ENCODE measurements around the gene HINT1. TPM values are rescaled to one million over a fixed set of nuclear protein-coding genes. Genes with fewer than 3 reads are reported as not detected.
A peak's percentile ranks its signal among the peaks of the same experiment; 100 is the strongest.

HINT1 gene
- total RNA-seq, 2 donors from 2014 or later: 116 to 164 TPM

DNA sequence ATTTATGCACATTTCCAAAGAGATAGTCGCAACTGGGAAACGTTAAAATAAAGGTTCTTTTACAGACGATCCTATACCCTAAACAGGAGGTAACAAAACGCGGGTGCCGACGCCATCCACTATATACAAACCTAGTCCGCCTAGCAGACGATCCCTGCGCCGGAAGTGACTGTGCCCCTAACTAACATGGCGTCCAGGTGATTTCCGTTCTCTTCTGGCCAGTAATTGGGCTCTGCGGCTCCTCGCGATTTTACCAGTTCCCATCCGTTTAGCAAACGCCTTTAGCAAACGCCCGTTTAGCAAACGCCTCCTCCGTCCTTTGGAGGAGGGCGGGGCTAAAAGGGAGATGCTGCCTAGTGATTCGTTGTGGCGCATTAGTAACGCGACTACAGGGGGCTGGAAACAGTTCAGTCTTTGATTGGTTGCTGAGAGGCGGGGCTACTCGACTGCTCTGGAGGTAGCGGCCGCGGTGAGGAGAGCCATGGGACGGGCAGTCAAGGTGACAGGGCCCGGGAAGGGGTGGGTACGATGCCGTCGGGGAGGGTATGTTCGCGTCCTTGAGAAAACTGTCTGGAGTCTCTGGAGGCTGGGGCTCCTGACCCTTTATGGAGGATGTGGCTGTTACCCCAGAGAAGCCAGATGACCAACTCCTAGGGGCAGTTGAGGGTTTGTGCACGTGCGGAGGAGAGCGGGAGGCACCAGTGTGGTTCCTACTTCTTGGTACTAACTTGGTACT, 5.7 kb upstream of the HINT1 start, which contains the start of gene LYRM7:
TSS of gene LYRM7 (plus strand) at position 405 of the 736 bp plus-strand sequence. CDS start at position 482, 77 bp downstream.
- Histone ChIP-seq H3K36me3 (no peaks in the 10 kb centered on the region), H3K4me3 (peak within 1 kb of the TSS; percentile 61 to 68), H3K27ac (peak within 1 kb of the TSS; percentile 80 to 83), H3K9me3 (no peaks in the 10 kb centered on the region), H3K27me3 (no peaks in the 10 kb centered on the region), H3K4me1 (peaks cover 0 to 20% of the 10 kb centered on the region in 2 donors)
- TF ChIP-seq, protein P1, sequence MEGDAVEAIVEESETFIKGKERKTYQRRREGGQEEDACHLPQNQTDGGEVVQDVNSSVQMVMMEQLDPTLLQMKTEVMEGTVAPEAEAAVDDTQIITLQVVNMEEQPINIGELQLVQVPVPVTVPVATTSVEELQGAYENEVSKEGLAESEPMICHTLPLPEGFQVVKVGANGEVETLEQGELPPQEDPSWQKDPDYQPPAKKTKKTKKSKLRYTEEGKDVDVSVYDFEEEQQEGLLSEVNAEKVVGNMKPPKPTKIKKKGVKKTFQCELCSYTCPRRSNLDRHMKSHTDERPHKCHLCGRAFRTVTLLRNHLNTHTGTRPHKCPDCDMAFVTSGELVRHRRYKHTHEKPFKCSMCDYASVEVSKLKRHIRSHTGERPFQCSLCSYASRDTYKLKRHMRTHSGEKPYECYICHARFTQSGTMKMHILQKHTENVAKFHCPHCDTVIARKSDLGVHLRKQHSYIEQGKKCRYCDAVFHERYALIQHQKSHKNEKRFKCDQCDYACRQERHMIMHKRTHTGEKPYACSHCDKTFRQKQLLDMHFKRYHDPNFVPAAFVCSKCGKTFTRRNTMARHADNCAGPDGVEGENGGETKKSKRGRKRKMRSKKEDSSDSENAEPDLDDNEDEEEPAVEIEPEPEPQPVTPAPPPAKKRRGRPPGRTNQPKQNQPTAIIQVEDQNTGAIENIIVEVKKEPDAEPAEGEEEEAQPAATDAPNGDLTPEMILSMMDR (IDR thresholded peaks at IDR 0.05): no peak
- peak; percentile 97 for DNase-seq (ENCODE audit: low spot score)

DNA sequence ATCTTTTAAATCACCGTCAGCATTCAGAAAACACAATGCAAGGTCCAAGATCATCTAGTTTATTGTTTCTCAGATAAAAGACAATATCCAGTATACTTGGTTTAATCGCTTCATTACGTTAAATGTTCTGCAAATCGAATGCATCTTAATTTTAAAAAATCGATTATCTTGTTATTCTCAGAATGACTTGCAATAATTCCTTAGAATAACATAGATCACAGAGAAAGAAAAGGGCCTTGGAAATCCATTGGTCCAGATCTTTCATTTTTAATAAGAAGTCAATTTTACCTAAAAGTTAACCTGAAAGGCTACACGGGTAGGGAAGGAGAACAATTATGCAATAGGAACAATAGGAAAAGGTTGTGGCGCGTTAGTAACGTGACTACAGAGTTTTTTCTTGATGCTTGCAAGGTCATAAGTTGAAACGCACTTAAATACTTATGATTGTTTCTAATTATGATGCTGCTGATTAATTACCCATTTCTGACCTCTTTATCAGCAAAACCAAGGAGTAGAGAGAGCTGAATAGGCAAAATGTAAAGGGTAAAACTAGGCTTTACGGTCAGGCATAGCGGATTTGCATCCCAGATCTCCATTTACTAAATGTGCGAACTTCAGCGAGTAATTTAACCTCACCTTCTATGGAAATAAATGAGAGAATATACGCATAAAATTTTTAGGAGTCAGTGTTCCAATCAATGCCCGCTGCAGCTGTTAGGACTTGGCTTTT, 4.9 kb upstream of the HINT1 start:
- peaks cover 0 to 25% of the 10 kb centered on the region in 2 donors for H3K4me1 ChIP-seq
- no peaks in the 10 kb centered on the region for H3K27me3 ChIP-seq
- peak overlapping the region; percentile 61 to 68 for H3K4me3 ChIP-seq
- no peaks in the 10 kb centered on the region for H3K9me3 ChIP-seq
- TF ChIP-seq, protein P1 (IDR thresholded peaks at IDR 0.05): no peak
- no peaks in the 10 kb centered on the region for H3K36me3 ChIP-seq
- peak overlapping the region; percentile 80 to 83 for H3K27ac ChIP-seq
- DNase-seq (ENCODE audit: low spot score): no peak

GRCh38 chr5:131167615-131168014, 2.6 kb upstream of the HINT1 start:
- Histone ChIP-seq H3K9me3 (no peaks in the 10 kb centered on the region), H3K27ac (no peak overlapping the region), H3K27me3 (no peaks in the 10 kb centered on the region), H3K4me1 (peaks cover 0 to 38% of the 10 kb centered on the region in 2 donors), H3K36me3 (peaks cover 2% of the 10 kb centered on the region), H3K4me3 (no peak overlapping the region)
- DNase-seq (ENCODE audit: low spot score): no peak
- TF ChIP-seq, protein P1 (IDR thresholded peaks at IDR 0.05): no peak

DNA sequence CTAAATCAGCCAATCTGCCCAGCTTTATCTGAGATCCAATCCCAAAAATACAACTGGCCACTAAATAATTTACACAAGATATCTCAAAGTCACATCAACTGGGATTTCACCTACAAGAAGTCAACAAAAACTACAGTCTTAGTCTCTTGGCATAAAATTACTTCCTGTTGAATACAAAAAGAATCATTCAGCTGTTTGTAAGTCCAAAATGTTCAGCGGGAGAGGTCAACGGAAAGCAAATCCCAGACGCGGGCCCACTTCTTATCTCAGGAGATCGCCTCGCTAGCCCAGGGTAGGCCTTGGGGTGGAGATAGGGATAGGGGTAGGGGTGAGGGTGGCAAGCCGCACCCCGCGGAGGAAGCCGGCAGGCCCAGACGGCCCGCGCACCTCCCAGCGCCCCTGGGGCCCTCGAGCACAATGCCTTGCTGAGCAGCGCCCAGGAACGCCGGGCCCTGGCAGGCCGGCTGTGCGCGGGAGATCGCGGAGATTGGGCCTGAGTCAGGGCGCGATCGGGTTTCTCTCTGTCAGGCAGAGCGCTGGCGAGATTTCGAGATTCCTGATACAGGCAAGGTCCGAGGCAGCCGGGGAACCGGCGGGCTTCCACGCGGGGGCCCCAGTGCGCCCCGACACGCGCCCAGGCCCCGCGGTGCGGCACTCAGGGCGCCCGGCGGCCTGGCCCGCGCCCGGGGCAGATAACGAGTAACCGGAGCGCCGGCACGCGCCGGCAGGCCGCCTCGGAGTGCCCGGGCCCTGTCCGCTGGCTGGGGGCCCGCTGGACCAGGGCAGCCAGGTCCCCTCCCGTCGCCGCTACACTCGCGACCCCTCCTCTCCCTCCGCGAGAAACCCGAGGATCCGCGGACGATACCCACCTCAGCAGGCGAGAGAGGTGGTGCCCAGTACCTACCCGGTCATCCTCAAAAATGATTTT, 601 bp downstream of the HINT1 start:
- Histone ChIP-seq H3K27ac (peak overlapping the region; percentile 96), H3K4me3 (peak overlapping the region; percentile 85 to 86), H3K9me3 (no peaks in the 10 kb centered on the region), H3K27me3 (no peaks in the 10 kb centered on the region), H3K4me1 (peaks cover 0 to 19% of the 10 kb centered on the region in 2 donors), H3K36me3 (peaks cover 32% of the 10 kb centered on the region)
- DNase-seq (ENCODE audit: low spot score): peak; percentile 69
- TF ChIP-seq, protein P1 (IDR thresholded peaks at IDR 0.05): no peak
